ENCODE measurements around the gene NEDD8. TPM values are rescaled to one million over a fixed set of nuclear protein-coding genes. Genes with fewer than 3 reads are reported as not detected.

The NEDD8 gene
- total RNA-seq, 1 experiment from 2014 or later: 214 TPM

DNA sequence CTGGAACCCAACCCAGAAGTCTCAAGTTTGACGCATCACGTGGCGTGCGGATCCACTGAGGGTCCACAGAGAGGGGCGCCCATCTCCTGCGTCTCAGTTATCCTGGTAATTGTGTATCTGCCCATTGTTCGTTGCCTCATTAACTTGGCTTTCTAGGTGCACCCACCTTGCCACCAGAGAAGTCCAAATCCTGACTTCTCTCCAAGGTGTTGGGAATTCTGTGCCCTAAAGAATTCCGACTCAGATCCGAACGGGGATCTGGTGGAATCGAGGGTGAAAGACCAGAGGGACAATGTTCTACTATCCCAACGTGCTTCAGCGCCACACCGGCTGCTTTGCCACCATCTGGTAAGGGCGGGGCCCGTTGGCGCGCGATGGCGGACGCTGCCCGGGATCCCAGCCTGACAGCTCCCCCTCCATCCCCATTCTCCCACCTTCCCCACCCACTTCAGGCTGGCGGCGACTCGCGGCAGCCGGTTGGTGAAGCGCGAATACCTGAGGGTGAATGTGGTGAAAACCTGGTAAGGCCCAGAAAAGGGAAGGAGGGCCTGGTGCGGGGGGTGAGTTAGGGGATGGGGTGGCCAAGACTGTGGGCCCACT is 59.8 kb downstream of the NEDD8 start:
- no peak overlapping the region for H3K56ac ChIP-seq (ENCODE audit: insufficient read length, low read depth, low read length)
- no peak overlapping the region for H3K4ac ChIP-seq (ENCODE audit: low read depth, low read length)
- no peak overlapping the region for H3K14ac ChIP-seq (ENCODE audit: insufficient read depth, low read length)
- no peak overlapping the region for H3K23ac ChIP-seq (ENCODE audit: insufficient read length, low read depth, low read length)
- no peak overlapping the region for H4K5ac ChIP-seq (ENCODE audit: insufficient read length, low read depth, low read length)
- no peaks in the 10 kb centered on the region for H3K9me3 ChIP-seq (ENCODE audit: control insufficient read depth, low read depth, low read length)
- Mint-ChIP-seq H3K9me3 (no peaks in the 10 kb centered on the region; a peak in 1 of 5 replicates), H3K27me3 (ENCODE audit: low read depth) (no peaks in the 10 kb centered on the region; the same call in 1 of the 2 replicates), H3K4me3 (peak overlapping the region; percentile 75 to 80), H3K36me3 (ENCODE audit: insufficient read depth in 1 of 3, low read depth in 3 of 3) (peaks cover 6 to 25% (median 23%) of the 10 kb centered on the region in 3 experiments; a peak in 6 of 7 replicates), H3K4me1 (peaks cover 5 to 13% of the 10 kb centered on the region in 2 experiments; a peak in 3 of 4 replicates), H3K27ac (peak overlapping the region in 1 of 3 experiments; percentile 35; a peak in 1 of 7 replicates)
- no peak overlapping the region for H2BK120ac ChIP-seq (ENCODE audit: low read depth, low read length, poor library complexity, severe bottlenecking)
- H3K4me1 ChIP-seq (ENCODE audit: insufficient read depth, low read length): no peaks in the 10 kb centered on the region
- H2BK5ac ChIP-seq (ENCODE audit: insufficient read length, low read length): no peak overlapping the region
- H2AFZ ChIP-seq (ENCODE audit: low read length): no peak overlapping the region
- H4K8ac ChIP-seq (replicated peaks; ENCODE audit: insufficient read length, low read depth, low read length): no peak overlapping the region
- no peak overlapping the region for H3T11ph ChIP-seq (ENCODE audit: low read length)
- no peaks in the 10 kb centered on the region for H4K20me1 ChIP-seq (ENCODE audit: control insufficient read depth, insufficient read depth, insufficient read length)
- peak overlapping the region; percentile 48 for H3K4me2 ChIP-seq (ENCODE audit: insufficient read depth, insufficient read length, low read length)
- no peak overlapping the region for H2BK15ac ChIP-seq (ENCODE audit: low read depth, low read length)
- no peaks in the 10 kb centered on the region for H3K27me3 ChIP-seq (ENCODE audit: insufficient read depth, low read length)
- no peak overlapping the region for H4K91ac ChIP-seq (ENCODE audit: insufficient read length, low read depth, low read length)
- no peak overlapping the region for H2BK12ac ChIP-seq (ENCODE audit: insufficient read length, low read depth, low read length)
- TF ChIP-seq, protein P1, sequence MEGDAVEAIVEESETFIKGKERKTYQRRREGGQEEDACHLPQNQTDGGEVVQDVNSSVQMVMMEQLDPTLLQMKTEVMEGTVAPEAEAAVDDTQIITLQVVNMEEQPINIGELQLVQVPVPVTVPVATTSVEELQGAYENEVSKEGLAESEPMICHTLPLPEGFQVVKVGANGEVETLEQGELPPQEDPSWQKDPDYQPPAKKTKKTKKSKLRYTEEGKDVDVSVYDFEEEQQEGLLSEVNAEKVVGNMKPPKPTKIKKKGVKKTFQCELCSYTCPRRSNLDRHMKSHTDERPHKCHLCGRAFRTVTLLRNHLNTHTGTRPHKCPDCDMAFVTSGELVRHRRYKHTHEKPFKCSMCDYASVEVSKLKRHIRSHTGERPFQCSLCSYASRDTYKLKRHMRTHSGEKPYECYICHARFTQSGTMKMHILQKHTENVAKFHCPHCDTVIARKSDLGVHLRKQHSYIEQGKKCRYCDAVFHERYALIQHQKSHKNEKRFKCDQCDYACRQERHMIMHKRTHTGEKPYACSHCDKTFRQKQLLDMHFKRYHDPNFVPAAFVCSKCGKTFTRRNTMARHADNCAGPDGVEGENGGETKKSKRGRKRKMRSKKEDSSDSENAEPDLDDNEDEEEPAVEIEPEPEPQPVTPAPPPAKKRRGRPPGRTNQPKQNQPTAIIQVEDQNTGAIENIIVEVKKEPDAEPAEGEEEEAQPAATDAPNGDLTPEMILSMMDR (conservative IDR thresholded peaks at IDR 0.05): no peak
- H2BK20ac ChIP-seq (ENCODE audit: low read depth, low read length, poor library complexity, severe bottlenecking): no peak overlapping the region
- no peak overlapping the region for H3K18ac ChIP-seq (ENCODE audit: insufficient read length, low read depth, low read length)
- no CpG with 5 or more reads among the region's 30 CpGs for WGBS (ENCODE audit: extremely low coverage, insufficient read length, low lambda C conversion rate)
- H3K79me1 ChIP-seq (ENCODE audit: insufficient read depth, low read depth, low read length, poor library complexity, severe bottlenecking): no peaks in the 10 kb centered on the region
- H3K79me2 ChIP-seq (ENCODE audit: insufficient read depth, low read length): no peaks in the 10 kb centered on the region
- peak overlapping the region; percentile 3 for H3K9ac ChIP-seq (ENCODE audit: extremely low read depth, insufficient read length, low read length)
- DNase-seq: peak; percentile 39
- H2AK5ac ChIP-seq (ENCODE audit: insufficient read length, low read length): no peak overlapping the region
- H3K27ac ChIP-seq (ENCODE audit: insufficient read length, low read depth, low read length): no peak overlapping the region
- H3K23me2 ChIP-seq (ENCODE audit: insufficient read length, low read depth, low read length, poor library complexity, severe bottlenecking): peaks cover 10% of the 10 kb centered on the region
